GM12874 (cell line): ENCODE data around the gene C22orf23.

ENCODE experiments used
- TF ChIP-seq, protein P1 (sequence below): IDR thresholded peaks from 2 replicates; pipeline ENCODE4 v1.5.1; 2011; ENCODE audit warnings: low read depth, mild to moderate bottlenecking, control low read depth, low read length, moderate library complexity; ENCODE audit not compliant: insufficient read depth

Gene C22orf23

DNA sequence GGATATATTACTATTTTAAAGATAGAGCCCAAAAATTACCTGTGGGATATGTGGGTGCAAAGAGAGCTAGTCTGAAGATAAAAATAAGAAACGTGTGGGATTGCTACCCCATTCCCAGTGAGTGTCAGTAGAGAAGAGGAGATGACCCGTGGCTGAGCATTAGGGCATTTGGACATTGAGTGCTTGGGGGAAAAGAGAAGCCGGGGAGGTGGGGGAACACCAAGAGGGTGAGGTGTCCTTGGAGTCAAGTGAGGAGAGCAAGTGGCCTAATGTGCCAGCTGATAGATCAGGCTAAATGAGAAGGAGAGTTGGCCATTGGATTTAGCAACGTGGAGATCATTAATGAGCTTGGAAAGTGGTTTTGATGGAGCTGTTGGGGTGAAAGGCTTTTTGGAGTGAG lies 1.3 kb upstream of the C22orf23 start:
- TF ChIP-seq, protein P1, sequence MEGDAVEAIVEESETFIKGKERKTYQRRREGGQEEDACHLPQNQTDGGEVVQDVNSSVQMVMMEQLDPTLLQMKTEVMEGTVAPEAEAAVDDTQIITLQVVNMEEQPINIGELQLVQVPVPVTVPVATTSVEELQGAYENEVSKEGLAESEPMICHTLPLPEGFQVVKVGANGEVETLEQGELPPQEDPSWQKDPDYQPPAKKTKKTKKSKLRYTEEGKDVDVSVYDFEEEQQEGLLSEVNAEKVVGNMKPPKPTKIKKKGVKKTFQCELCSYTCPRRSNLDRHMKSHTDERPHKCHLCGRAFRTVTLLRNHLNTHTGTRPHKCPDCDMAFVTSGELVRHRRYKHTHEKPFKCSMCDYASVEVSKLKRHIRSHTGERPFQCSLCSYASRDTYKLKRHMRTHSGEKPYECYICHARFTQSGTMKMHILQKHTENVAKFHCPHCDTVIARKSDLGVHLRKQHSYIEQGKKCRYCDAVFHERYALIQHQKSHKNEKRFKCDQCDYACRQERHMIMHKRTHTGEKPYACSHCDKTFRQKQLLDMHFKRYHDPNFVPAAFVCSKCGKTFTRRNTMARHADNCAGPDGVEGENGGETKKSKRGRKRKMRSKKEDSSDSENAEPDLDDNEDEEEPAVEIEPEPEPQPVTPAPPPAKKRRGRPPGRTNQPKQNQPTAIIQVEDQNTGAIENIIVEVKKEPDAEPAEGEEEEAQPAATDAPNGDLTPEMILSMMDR = no peak

DNA sequence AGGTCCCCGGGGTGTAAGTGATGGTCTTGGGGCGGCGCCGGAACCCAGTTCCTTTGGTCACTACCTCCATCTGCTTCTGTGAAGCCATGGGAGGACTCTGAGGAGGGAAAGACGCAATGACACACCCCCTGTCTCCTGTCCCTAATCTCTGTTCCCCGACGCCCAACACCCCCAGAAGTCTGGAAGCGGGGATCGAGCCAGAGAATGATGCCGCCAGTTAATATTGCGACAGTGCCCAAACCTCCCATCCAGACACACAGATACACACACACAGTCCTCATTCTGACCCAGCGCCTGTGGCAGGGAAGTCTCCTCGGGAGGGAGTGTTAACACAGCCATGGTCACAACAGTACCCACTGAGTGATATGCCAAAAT lies 352 bp downstream of the C22orf23 start:
- TF ChIP-seq, protein P1 = no peak

DNA sequence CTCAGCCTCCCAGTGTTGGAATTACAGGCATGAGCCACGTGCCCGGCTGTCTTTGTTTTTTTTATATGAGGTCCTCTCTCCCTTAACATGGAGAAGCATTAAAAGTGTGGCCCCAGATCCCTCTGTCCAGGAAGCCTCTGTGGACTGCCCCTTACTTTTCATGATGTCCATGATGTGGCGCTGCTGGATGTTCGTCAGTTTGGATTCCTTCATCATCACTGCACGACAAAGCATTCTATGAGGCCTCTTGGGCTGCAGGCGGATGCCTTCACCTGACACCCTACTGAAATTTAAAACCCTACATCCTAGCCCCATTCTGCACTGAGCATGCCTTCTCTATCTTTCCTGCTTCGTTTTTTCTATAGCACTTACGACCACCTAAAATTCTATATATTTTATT lies 2.1 kb downstream of the C22orf23 start:
- TF ChIP-seq, protein P1 = no peak

- TF ChIP-seq, protein P1 = no peak
Observed at GRCh38 chr22:37943825-37944198, 9.6 kb downstream of the C22orf23 start.

- TF ChIP-seq, protein P1 = no peak
Observed at GRCh38 chr22:37943136-37943824, 10.1 kb downstream of the C22orf23 start.

DNA sequence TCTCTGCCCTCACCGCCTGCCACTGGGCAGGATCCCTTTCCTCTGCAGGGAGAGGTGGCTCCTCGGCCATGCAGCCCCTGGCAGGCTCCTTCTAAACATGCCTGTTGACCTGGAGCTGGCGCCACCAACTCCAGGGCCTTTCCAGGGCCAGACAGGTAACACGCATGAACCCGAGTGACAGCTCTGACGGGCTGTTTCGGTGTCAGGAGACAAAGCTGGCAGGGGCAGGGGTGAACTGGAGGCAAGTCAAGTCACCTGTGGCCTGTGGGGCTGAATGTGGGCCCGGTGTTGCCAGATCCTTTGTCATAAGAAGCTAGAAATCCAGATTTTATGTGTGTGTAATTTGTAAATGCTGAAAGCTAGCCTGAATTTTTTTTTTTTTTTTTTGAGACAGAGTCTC lies 11.3 kb downstream of the C22orf23 start:
- TF ChIP-seq, protein P1 = no peak

- TF ChIP-seq, protein P1 = no peak
Observed at GRCh38 chr22:37940698-37941376, 12.6 kb downstream of the C22orf23 start.
